Lower leg skin (tissue), 3 donors: Measurements from ENCODE around the gene PMEL.
"Not testable (repeated sequence)": the region's sequence is repeated elsewhere in the genome, so short reads cannot be mapped to it uniquely, and the experiment has no call there.

Experiments used
- POLR2A ChIP-seq, 2 donors: fragments of 450-650 bp; IDR thresholded peaks; one replicate each; pipeline ENCODE4 v1.6.1; 2016 to 2017; ENCODE audit warnings: antibody characterized with exemption in 2 of 2, mild to moderate bottlenecking in 1 of 2, moderate library complexity in 1 of 2
- TF ChIP-seq, protein P1 (sequence below), 3 donors: fragments of 450-650 bp; IDR thresholded peaks; one replicate each; pipeline ENCODE4 v1.5.1; 2016; ENCODE audit warnings: antibody characterized with exemption in 3 of 3, mild to moderate bottlenecking in 3 of 3, moderate library complexity in 2 of 3

DNA sequence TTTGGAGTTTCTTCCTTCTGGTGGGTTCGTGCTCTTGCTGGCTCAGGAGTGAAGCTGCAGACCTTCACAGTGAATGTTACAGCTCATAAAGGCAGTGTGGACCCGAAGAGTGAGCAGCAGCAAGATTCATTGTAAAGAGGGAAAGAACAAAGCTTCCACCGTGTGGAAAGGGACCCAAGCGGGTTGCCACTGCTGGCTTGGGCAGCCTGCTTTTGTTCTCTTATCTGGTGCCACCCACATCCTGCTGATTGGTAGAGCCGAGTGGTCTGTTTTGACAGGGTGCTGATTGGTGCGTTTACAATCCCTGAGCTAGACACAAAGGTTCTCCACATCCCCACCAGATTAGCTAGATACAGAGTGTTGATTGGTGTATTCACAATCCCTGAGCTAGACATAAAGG is 33.7 kb upstream of the PMEL start:
- TF ChIP-seq, protein P1, sequence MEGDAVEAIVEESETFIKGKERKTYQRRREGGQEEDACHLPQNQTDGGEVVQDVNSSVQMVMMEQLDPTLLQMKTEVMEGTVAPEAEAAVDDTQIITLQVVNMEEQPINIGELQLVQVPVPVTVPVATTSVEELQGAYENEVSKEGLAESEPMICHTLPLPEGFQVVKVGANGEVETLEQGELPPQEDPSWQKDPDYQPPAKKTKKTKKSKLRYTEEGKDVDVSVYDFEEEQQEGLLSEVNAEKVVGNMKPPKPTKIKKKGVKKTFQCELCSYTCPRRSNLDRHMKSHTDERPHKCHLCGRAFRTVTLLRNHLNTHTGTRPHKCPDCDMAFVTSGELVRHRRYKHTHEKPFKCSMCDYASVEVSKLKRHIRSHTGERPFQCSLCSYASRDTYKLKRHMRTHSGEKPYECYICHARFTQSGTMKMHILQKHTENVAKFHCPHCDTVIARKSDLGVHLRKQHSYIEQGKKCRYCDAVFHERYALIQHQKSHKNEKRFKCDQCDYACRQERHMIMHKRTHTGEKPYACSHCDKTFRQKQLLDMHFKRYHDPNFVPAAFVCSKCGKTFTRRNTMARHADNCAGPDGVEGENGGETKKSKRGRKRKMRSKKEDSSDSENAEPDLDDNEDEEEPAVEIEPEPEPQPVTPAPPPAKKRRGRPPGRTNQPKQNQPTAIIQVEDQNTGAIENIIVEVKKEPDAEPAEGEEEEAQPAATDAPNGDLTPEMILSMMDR (IDR thresholded peaks at IDR 0.05), result not testable (repeated sequence)
- not testable (repeated sequence) for TF ChIP-seq POLR2A (IDR thresholded peaks at IDR 0.05)
